PC-9 (cell line): Measurements from ENCODE around the gene IMP4. TPM values are rescaled to one million over a fixed set of nuclear protein-coding genes. Genes with fewer than 3 reads are reported as not detected.

ENCODE experiments used
- BruUV-seq: library from RNA; stranded (reverse); fragments of 400-500 nt; replicated peaks from 2 replicates; lab custom pipeline; 2021; lab: Mats Ljungman, UMichigan
- CTCF ChIA-PET: fragments of 300-600 bp; sonication (Branson Sonifier 250); formaldehyde crosslinking; loops from one replicate; lab custom pipeline; 2022; ENCODE audit warnings: antibody characterized with exemption; lab: Charles Lee
- POLR2A ChIA-PET: fragments of 300-600 bp; sonication (Branson Sonifier 250); formaldehyde crosslinking; loops from one replicate; lab custom pipeline; 2022; ENCODE audit warnings: antibody characterized with exemption; ENCODE audit not compliant: unreplicated experiment; lab: Charles Lee
- DNase-seq, 2 experiments: peaks; one replicate each; pipeline versions ENCODE4 v3.0.0 to v3.0.0-alpha.2; 2015 to 2022; ENCODE audit warnings: mixed read lengths in 1 of 2
- H2AFZ ChIP-seq: fragments of 200-600 bp; sonication (generic); 2 replicates; pipeline ENCODE4 v1.8.1; 2017; ENCODE audit warnings: antibody characterized with exemption
- H3F3A ChIP-seq: fragments of 200-600 bp; sonication (generic); 2 replicates; pipeline ENCODE4 v1.8.1; 2017; ENCODE audit warnings: antibody characterized with exemption, mild to moderate bottlenecking, low read depth; ENCODE audit not compliant: insufficient read depth
- H3K27ac ChIP-seq: fragments of 200-600 bp; sonication (generic); 2 replicates; pipeline ENCODE4 v1.6.1; 2016; ENCODE audit warnings: mixed run types
- H3K27me3 ChIP-seq: fragments of 200-600 bp; sonication (generic); 2 replicates; pipeline ENCODE4 v1.6.1; 2016; ENCODE audit warnings: low read depth, mixed run types; ENCODE audit not compliant: insufficient read depth
- H3K36me3 ChIP-seq: fragments of 200-600 bp; sonication (generic); 2 replicates; pipeline ENCODE4 v1.6.1; 2016; ENCODE audit warnings: low read depth, mixed run types
- H3K4me1 ChIP-seq: fragments of 200-600 bp; sonication (generic); replicated peaks from 2 replicates; pipeline ENCODE4 v1.6.1; 2016; ENCODE audit warnings: mixed run types; ENCODE audit not compliant: insufficient read depth
- H3K4me2 ChIP-seq: fragments of 200-600 bp; sonication (generic); 2 replicates; pipeline ENCODE4 v1.6.1; 2017; ENCODE audit warnings: mixed run types
- H3K4me3 ChIP-seq: fragments of 200-600 bp; sonication (generic); 2 replicates; pipeline ENCODE4 v1.6.1; 2016; ENCODE audit warnings: mixed run types
- H3K79me2 ChIP-seq: fragments of 200-600 bp; sonication (generic); 2 replicates; pipeline ENCODE4 v1.6.1; 2017; ENCODE audit warnings: low read depth, mixed run types
- H3K9me2 ChIP-seq: fragments of 200-600 bp; sonication (generic); 2 replicates; pipeline ENCODE4 v1.8.1; 2017; ENCODE audit warnings: mild to moderate bottlenecking; ENCODE audit not compliant: insufficient read depth
- H3K9me3 ChIP-seq: fragments of 200-600 bp; sonication (generic); 2 replicates; pipeline ENCODE4 v1.8.1; 2016; ENCODE audit warnings: low read depth; ENCODE audit not compliant: insufficient read depth
- H4K20me1 ChIP-seq: fragments of 200-600 bp; sonication (generic); 2 replicates; pipeline ENCODE4 v1.8.1; 2017; ENCODE audit not compliant: insufficient read depth
- EZH2 ChIP-seq: fragments of 200-600 bp; sonication (generic); IDR thresholded peaks from 2 replicates; pipeline ENCODE4 v1.8.0; 2017; ENCODE audit warnings: antibody characterized with exemption, low read depth
- intact Hi-C: fragments of 100-400 bp; cut with micrococcal nuclease; formaldehyde crosslinking; loops from one replicate; pipeline ENCODE4 v1.10.0; 2022; ENCODE audit not compliant: unreplicated experiment
- total RNA-seq: library from RNA; stranded (reverse); gene quantifications from 2 replicates; pipeline ENCODE4 v1.2.3, GENCODE V29; 2021
- TF ChIP-seq, protein P1 (sequence below): fragments of 200-600 bp; sonication (generic); conservative IDR thresholded peaks from 2 replicates; pipeline ENCODE4 v1.6.1; 2017; ENCODE audit warnings: mixed run types, antibody characterized with exemption, mild to moderate bottlenecking, moderate library complexity

IMP4 gene
- total RNA-seq, 1 experiment from 2014 or later: 76.8 TPM

GRCh38 chr2:130349174-130349573 is 6.5 kb downstream of the IMP4 start:
- Histone ChIP-seq H3K4me2 (no peak overlapping the region), H3K27me3 (no peaks in the 10 kb centered on the region), H3F3A (peaks cover 15% of the 10 kb centered on the region; the same call in 1 of the 2 replicates), H3K9me2 (no peaks in the 10 kb centered on the region), H3K9me3 (no peaks in the 10 kb centered on the region), H2AFZ (no peak overlapping the region), H3K27ac (no peak overlapping the region), H3K4me3 (no peak overlapping the region), H3K36me3 (peaks cover 8% of the 10 kb centered on the region; the same call in 1 of the 2 replicates), H3K79me2 (peaks cover 5% of the 10 kb centered on the region), H4K20me1 (peaks cover 6% of the 10 kb centered on the region; the same call in 1 of the 2 replicates), H3K4me1 (peaks cover under 1% of the 10 kb centered on the region; the same call in 1 of the 2 replicates)
- no TSS peak for BruUV-seq
- TF ChIP-seq EZH2: no peak
- TF ChIP-seq, protein P1, sequence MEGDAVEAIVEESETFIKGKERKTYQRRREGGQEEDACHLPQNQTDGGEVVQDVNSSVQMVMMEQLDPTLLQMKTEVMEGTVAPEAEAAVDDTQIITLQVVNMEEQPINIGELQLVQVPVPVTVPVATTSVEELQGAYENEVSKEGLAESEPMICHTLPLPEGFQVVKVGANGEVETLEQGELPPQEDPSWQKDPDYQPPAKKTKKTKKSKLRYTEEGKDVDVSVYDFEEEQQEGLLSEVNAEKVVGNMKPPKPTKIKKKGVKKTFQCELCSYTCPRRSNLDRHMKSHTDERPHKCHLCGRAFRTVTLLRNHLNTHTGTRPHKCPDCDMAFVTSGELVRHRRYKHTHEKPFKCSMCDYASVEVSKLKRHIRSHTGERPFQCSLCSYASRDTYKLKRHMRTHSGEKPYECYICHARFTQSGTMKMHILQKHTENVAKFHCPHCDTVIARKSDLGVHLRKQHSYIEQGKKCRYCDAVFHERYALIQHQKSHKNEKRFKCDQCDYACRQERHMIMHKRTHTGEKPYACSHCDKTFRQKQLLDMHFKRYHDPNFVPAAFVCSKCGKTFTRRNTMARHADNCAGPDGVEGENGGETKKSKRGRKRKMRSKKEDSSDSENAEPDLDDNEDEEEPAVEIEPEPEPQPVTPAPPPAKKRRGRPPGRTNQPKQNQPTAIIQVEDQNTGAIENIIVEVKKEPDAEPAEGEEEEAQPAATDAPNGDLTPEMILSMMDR: no peak
- ChIA-PET CTCF (no interaction called here), POLR2A (no interaction called here)
- intact Hi-C loops: no loop called here
- DNase-seq: no peak

GRCh38 chr2:130351711-130352110 is 9.0 kb downstream of the IMP4 start:
- intact Hi-C loops: no loop called here
- ChIA-PET CTCF (no interaction called here), POLR2A (no interaction called here)
- Histone ChIP-seq H3K9me2 (no peaks in the 10 kb centered on the region), H3K36me3 (no peaks in the 10 kb centered on the region), H3K27me3 (no peaks in the 10 kb centered on the region), H3K79me2 (0 out of 2 replicates have a peak, but pooled peaks cover 2% of the 10 kb centered on the region), H4K20me1 (peaks cover 6% of the 10 kb centered on the region; the same call in 1 of the 2 replicates), H3K4me3 (no peak overlapping the region), H3K4me2 (no peak overlapping the region), H3F3A (peaks cover 15% of the 10 kb centered on the region; the same call in 1 of the 2 replicates), H2AFZ (no peak overlapping the region), H3K9me3 (no peaks in the 10 kb centered on the region), H3K27ac (no peak overlapping the region), H3K4me1 (peaks cover 11% of the 10 kb centered on the region)
- DNase-seq: no peak
- TF ChIP-seq EZH2: no peak
- TF ChIP-seq, protein P1: no peak
- BruUV-seq: no TSS peak

- DNase-seq: no peak
- TF ChIP-seq, protein P1: no peak
- TF ChIP-seq EZH2: no peak
- no peak overlapping the region for H2AFZ ChIP-seq
- H3K27me3 ChIP-seq: no peaks in the 10 kb centered on the region
- H3K4me2 ChIP-seq: no peak overlapping the region
- peaks cover under 1% of the 10 kb centered on the region; the same call in 1 of the 2 replicates for H4K20me1 ChIP-seq
- H3F3A ChIP-seq: peaks cover 15% of the 10 kb centered on the region; the same call in 1 of the 2 replicates
- H3K27ac ChIP-seq: no peak overlapping the region
- H3K9me2 ChIP-seq: no peaks in the 10 kb centered on the region
- no peaks in the 10 kb centered on the region for H3K36me3 ChIP-seq
- H3K79me2 ChIP-seq: 0 out of 2 replicates have a peak, but pooled peaks cover 7% of the 10 kb centered on the region
- BruUV-seq: no TSS peak
- H3K9me3 ChIP-seq: no peaks in the 10 kb centered on the region
- H3K4me3 ChIP-seq: no peak overlapping the region
- POLR2A ChIA-PET: no interaction called here
- intact Hi-C loops: no loop called here
- CTCF ChIA-PET: no interaction called here
- peaks cover 16% of the 10 kb centered on the region for H3K4me1 ChIP-seq
Observed at GRCh38 chr2:130352237-130352636, 9.5 kb downstream of the IMP4 start.
